Transverse colon (tissue), 4 donors: ENCODE data around the gene FCHSD1. TPM values are rescaled to one million over a fixed set of nuclear protein-coding genes. Genes with fewer than 3 reads are reported as not detected.
"Not testable (repeated sequence)": the region's sequence is repeated elsewhere in the genome, so short reads cannot be mapped to it uniquely, and the experiment has no call there.

ENCODE experiments used
- DNase-seq: peaks from one replicate; pipeline ENCODE4 v3.0.0-alpha.2; 2019
- H3K27ac ChIP-seq, 4 donors: fragments of 200-600 bp; sonication (generic); 2 replicates each; pipeline ENCODE4 v1.5.1; 2016 to 2018; ENCODE audit warnings: inconsistent platforms in 4 of 4
- H3K27me3 ChIP-seq: fragments of 200-600 bp; sonication (generic); 2 replicates; pipeline ENCODE4 v1.5.1; 2017; ENCODE audit warnings: inconsistent platforms
- H3K36me3 ChIP-seq, 4 donors: fragments of 200-600 bp; sonication (generic); 2 replicates each; pipeline ENCODE4 v1.5.1; 2017 to 2019; ENCODE audit warnings: inconsistent platforms in 4 of 4
- H3K4me1 ChIP-seq, 4 donors: fragments of 200-600 bp; sonication (generic); 2 replicates each; pipeline ENCODE4 v1.5.1; 2017 to 2020; ENCODE audit warnings: inconsistent platforms in 4 of 4
- H3K4me3 ChIP-seq, 4 donors: fragments of 200-600 bp; sonication (generic); 1 replicate in 1 of 4; 2 replicates in 3 of 4; pipeline versions ENCODE4 v1.5.1 to v1.6.1; 2017 to 2019; ENCODE audit warnings: inconsistent platforms in 4 of 4
- H3K9me3 ChIP-seq, 2 donors: fragments of 200-600 bp; sonication (generic); 2 replicates each; pipeline ENCODE4 v1.5.1; 2017 to 2019; ENCODE audit warnings: inconsistent platforms in 2 of 2
- CTCF ChIP-seq, 5 experiments: fragments of 200-600 bp in 3 of 5; fragments of 450-650 bp in 2 of 5; sonication (generic) in 3 of 5; IDR thresholded peaks; 1 replicate in 2 of 5; 2 replicates in 3 of 5; pipeline ENCODE4 v1.5.1; 2016 to 2017; ENCODE audit warnings: antibody characterized with exemption in 5 of 5, inconsistent platforms in 3 of 5, mild to moderate bottlenecking in 2 of 5, moderate library complexity in 1 of 5
- EP300 ChIP-seq: sonication (generic); formaldehyde crosslinking; IDR thresholded peaks from one replicate; pipeline ENCODE4 v1.6.1; 2017; ENCODE audit warnings: antibody characterized with exemption, low read depth
- POLR2A ChIP-seq: fragments of 450-650 bp; IDR thresholded peaks from one replicate; pipeline ENCODE4 v1.6.1; 2016; ENCODE audit warnings: antibody characterized with exemption, mild to moderate bottlenecking, moderate library complexity
- POLR2AphosphoS5 ChIP-seq, 3 donors: sonication (generic); formaldehyde crosslinking; IDR thresholded peaks; one replicate each; pipeline ENCODE4 v1.6.1; 2016; ENCODE audit warnings: antibody characterized with exemption in 3 of 3
- WGBS, 2 donors: methylation state at CpG; one replicate each; pipeline ENCODE4 v1.1.5; 2018; ENCODE audit warnings: low coverage in 1 of 2; 5-methylcytosine and 5-hydroxymethylcytosine counted together
- in situ Hi-C, 4 donors: fragments of 200-750 bp; cut with MboI; loops; one replicate each; pipeline versions ENCODE4 v1.15.0 to v1.15.1; 2017; ENCODE audit warnings: low sequenced_read_pairs in 3 of 4, low pct_ligation_motif_present in 1 of 4, low pct_unique_long_range_greater_than_20kb in 1 of 4
- intact Hi-C: fragments of 100-400 bp; cut with DNase I; formaldehyde crosslinking; loops from one replicate; pipeline ENCODE4 v1.15.1; 2023; ENCODE audit warnings: low total_unique reads
- total RNA-seq, 4 donors: library from RNA; depleted of rRNA; stranded (reverse); fragments of >200 nt; gene quantifications; one replicate each; pipeline ENCODE4 v1.1.0, GENCODE V29; 2016

The FCHSD1 gene
- total RNA-seq, 4 donors from 2014 or later: 26.1 to 69.9 (median 43.1) TPM

GRCh38 chr5:141611289-141611688 is 39.9 kb downstream of the FCHSD1 start:
- H3K27me3 ChIP-seq: no peaks in the 10 kb centered on the region
- intact Hi-C loops: no loop called here
- H3K27ac ChIP-seq: no peak overlapping the region
- no peak overlapping the region for H3K4me3 ChIP-seq
- H3K36me3 ChIP-seq: no peaks in the 10 kb centered on the region
- WGBS, 2 donors: 87 to 97% methylated on average over 3 of the region's 3 CpGs
- H3K4me1 ChIP-seq: peaks cover 0 to 41% (median 2%) of the 10 kb centered on the region in 4 donors
- TF ChIP-seq POLR2A (no peak), POLR2AphosphoS5 (IDR thresholded peaks at IDR 0.05) (no peak)
- in situ Hi-C loops: no loop called here
- H3K9me3 ChIP-seq: no peaks in the 10 kb centered on the region
- no peak for DNase-seq

- H3K27ac ChIP-seq, H3K27me3 ChIP-seq, H3K36me3 ChIP-seq, H3K9me3 ChIP-seq, DNase-seq, intact Hi-C loops, in situ Hi-C loops, H3K4me3 ChIP-seq: not testable (repeated sequence)
- WGBS, 2 donors: 96 to 97% methylated on average over 6 to 7 of the region's 7 CpGs
- H3K4me1 ChIP-seq: peaks cover 0 to 46% (median 3%) of the 10 kb centered on the region in 4 donors
Measured at GRCh38 chr5:141609921-141610320, 41.3 kb downstream of the FCHSD1 start.

- H3K4me1 ChIP-seq: peaks cover 4 to 50% (median 11%) of the 10 kb centered on the region in 4 donors
- no peaks in the 10 kb centered on the region for H3K36me3 ChIP-seq
- no peaks in the 10 kb centered on the region for H3K27me3 ChIP-seq
- H3K27ac ChIP-seq: no peak overlapping the region
- in situ Hi-C loops (no loop called here), intact Hi-C loops (no loop called here)
- H3K4me3 ChIP-seq: no peak overlapping the region
- TF ChIP-seq EP300: no peak
- TF ChIP-seq CTCF (IDR thresholded peaks at IDR 0.05): no peak
- TF ChIP-seq POLR2A: no peak
- TF ChIP-seq POLR2AphosphoS5 (IDR thresholded peaks at IDR 0.05): no peak
- no peak for DNase-seq
- 88 to 95% methylated on average over 2 to 3 of the region's 3 CpGs for WGBS, 2 donors
- no peaks in the 10 kb centered on the region for H3K9me3 ChIP-seq
Measured at GRCh38 chr5:141609044-141609443, 42.2 kb downstream of the FCHSD1 start.

GRCh38 chr5:141608557-141608956 is 42.7 kb downstream of the FCHSD1 start:
- in situ Hi-C loops (no loop called here), intact Hi-C loops (no loop called here)
- Histone ChIP-seq H3K27ac (peak overlapping the region in 1 of 4 donors; percentile 22), H3K27me3 (no peaks in the 10 kb centered on the region), H3K4me1 (peaks cover 4 to 53% (median 14%) of the 10 kb centered on the region in 4 donors), H3K4me3 (no peak overlapping the region), H3K36me3 (no peaks in the 10 kb centered on the region), H3K9me3 (no peaks in the 10 kb centered on the region)
- TF ChIP-seq POLR2AphosphoS5 (IDR thresholded peaks at IDR 0.05): no peak
- no peak for TF ChIP-seq EP300
- no peak for TF ChIP-seq CTCF (IDR thresholded peaks at IDR 0.05)
- TF ChIP-seq POLR2A: no peak
- WGBS, 2 donors: 58% methylated on average over 1 of the region's 1 CpG; no CpG with 5 or more reads in 1 of the 2 donors
- DNase-seq: no peak

GRCh38 chr5:141608046-141608445 is 43.2 kb downstream of the FCHSD1 start:
- WGBS, 2 donors: 67 to 87% methylated on average over 1 to 2 of the region's 2 CpGs
- H3K4me1 ChIP-seq: peaks cover 4 to 53% (median 14%) of the 10 kb centered on the region in 4 donors
- no peak for DNase-seq
- no peak overlapping the region for H3K4me3 ChIP-seq
- TF ChIP-seq CTCF (IDR thresholded peaks at IDR 0.05): no peak
- no peak for TF ChIP-seq POLR2A
- no peak for TF ChIP-seq EP300
- H3K9me3 ChIP-seq: no peaks in the 10 kb centered on the region
- H3K36me3 ChIP-seq: no peaks in the 10 kb centered on the region
- in situ Hi-C loops: no loop called here
- no peaks in the 10 kb centered on the region for H3K27me3 ChIP-seq
- H3K27ac ChIP-seq: peak overlapping the region in 1 of 4 donors; percentile 22
- intact Hi-C loops: no loop called here
